ENCODE measurements around the gene DUSP2. TPM values are rescaled to one million over a fixed set of nuclear protein-coding genes. Genes with fewer than 3 reads are reported as not detected.

Gene DUSP2
- total RNA-seq, 2 donors from 2014 or later: 82.0 to 379 TPM

DNA sequence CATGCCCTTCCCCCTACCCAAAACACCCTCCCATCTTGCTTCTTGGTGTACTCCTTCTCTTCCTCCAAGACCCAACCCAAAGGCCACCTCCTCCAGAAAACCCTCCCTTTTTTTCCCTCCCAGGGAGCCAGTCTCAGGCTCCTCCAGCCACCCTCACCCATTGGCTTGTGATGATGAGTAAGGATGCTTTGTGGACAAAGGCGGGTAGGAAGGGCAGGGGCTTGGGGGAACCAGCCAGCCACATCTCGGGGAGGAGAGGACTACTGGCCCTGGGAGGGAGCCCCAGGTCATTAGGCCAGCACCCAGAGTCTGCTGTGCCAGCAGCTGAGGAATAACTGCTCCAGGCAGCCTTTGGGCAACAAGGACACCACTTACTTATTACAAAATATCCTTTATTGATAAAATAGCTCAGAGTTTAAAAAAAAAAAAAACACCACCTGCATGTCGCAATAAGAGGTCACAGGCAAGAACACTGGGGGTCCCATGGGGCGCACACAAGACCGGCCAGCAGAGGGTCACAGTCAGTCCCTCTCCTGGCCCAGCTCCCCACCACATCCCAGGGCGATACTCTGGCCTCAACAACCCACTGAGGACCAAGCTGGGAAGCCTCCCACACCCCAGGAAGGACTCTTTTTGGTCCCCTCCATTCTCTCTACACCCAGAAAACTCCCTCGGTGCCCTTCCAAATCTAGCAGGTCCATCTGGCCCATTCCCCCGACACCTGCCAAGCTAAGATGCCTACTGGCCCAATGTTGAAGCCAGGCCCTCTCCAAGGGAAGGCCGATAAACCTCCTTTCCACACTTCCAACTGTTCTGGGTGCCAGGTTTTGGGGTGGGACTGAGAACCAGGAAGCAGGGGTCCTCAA is 32.5 kb downstream of the DUSP2 start:
- no peak overlapping the region for H3K27ac Mint-ChIP-seq
- no peaks in the 10 kb centered on the region for H3K9me3 Mint-ChIP-seq
- H3K4me3 Mint-ChIP-seq: no peak overlapping the region
- ATAC-seq (replicated peaks): no peak
- H3K27me3 Mint-ChIP-seq: peaks cover 5% of the 10 kb centered on the region
- no peaks in the 10 kb centered on the region for H3K4me1 Mint-ChIP-seq
- no peaks in the 10 kb centered on the region for H3K36me3 Mint-ChIP-seq (ENCODE audit: low read depth)

DNA sequence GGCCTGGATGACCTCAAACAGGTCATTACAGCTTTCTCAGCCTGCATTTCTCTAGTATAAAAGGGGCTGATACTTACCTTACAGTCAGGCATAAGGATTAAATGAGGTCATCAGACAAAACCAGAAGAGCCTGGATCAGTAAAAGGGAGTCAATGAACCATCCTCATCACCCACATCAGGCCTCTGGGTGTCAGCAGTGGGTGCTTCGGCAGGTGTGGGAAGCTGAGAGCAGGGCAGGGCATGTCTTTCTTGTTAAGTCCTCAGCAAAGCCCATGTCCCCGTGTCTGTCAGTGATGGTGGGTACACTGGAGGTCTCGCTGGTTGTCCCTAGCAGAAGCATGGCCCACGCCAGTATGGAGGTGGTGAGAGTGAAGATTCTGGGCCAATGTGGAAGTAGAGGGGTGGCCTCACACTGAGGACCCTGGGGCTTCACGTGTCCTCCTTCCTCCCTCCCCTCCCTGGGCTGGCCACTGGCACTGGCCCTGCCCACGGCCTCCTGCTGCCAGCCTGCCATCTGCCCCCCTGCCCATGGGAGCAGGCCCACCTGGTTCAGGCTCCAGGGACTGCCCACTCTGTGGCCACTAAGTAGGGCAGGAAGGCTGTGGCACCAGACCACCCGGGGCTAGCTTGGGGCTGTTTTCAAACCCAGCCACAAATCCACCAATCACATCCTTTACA is 33.3 kb downstream of the DUSP2 start:
- Mint-ChIP-seq H3K27ac (no peak overlapping the region), H3K9me3 (no peaks in the 10 kb centered on the region), H3K4me1 (no peaks in the 10 kb centered on the region), H3K4me3 (no peak overlapping the region), H3K27me3 (peaks cover 5% of the 10 kb centered on the region), H3K36me3 (ENCODE audit: low read depth) (no peaks in the 10 kb centered on the region)
- ATAC-seq (replicated peaks): no peak

DNA sequence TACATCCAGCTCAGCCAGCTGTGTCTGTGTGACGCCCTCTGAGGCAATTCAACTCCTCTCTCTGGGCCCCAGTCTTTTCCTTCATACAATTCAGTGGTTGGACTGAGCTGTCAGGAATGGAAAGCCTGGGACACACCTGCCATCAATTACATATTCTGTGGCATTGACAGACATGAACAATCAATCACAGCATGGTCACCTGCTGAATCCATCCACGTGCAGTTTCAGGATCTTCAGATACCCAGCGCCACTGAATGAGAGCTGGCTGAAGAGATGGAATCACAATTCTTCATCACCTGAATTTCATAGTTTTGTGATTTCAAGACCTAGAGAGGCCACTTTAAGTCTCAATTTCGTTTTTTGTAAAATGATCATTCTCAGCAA is 34.0 kb downstream of the DUSP2 start:
- ATAC-seq (replicated peaks): no peak
- no peaks in the 10 kb centered on the region for H3K9me3 Mint-ChIP-seq
- H3K4me3 Mint-ChIP-seq: no peak overlapping the region
- H3K27me3 Mint-ChIP-seq: peaks cover 5% of the 10 kb centered on the region
- H3K27ac Mint-ChIP-seq: no peak overlapping the region
- H3K36me3 Mint-ChIP-seq (ENCODE audit: low read depth): no peaks in the 10 kb centered on the region
- H3K4me1 Mint-ChIP-seq: no peaks in the 10 kb centered on the region

DNA sequence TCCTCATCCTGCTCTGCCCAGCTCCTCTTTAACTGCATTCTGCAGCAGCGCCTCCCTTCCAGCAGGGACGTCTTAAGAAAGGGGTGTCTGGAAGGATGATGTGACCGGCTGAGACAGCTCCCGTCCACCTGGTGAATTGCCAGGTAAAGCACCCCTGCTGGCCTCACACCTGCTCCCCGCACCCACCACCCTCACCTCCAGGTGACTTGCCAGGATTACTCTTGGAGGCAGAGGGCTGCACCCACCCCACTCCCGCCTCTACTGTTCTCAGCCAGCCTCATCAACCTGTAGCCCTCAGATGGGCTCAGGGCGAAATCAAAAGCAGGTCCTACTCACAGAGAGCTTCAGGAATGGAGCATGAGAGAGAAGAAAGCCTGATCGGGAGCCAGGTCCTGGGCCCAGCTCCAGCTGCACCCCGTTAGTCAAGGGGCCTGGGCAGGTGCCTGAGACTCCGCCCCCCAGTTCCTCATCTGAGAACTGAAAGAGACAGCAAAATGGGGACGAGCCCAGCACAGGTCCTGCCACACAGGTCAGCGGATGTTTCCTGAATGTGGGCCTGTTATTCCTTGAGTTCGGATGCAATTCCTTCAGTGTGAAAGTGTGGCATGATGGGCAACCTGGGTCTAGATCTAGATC is 34.5 kb downstream of the DUSP2 start:
- Mint-ChIP-seq H3K36me3 (ENCODE audit: low read depth) (no peaks in the 10 kb centered on the region), H3K9me3 (no peaks in the 10 kb centered on the region), H3K27ac (no peak overlapping the region), H3K4me1 (no peaks in the 10 kb centered on the region), H3K27me3 (peaks cover 4% of the 10 kb centered on the region), H3K4me3 (no peak overlapping the region)
- no peak for ATAC-seq (replicated peaks)

DNA sequence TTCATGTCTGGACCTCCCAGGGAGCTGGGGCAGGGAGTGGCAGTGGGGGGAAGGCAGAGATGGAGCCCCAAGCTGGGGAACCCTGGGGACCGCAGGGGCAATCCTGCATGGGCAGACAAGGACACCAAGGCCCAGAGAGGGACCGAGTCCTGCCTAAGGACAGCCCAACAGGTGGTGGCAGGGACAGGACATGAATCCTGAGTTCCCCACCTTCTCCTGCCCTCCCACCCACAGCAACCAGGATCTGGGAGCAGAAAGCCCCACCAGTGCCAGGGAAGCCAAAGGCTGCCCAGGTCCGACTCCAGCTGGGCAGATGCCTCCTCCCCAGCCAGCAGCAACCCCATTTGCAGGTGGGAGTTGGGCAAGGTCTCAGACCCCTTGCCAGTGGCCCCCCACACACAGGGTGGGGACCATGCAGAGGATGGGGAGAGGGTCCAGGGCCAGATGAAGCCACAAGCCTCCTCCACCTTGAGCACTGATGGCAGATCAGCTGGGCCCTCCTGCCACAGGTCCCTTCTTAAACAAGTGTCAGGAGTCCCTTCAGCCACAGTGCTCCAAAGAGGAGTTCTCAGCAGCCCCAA is 35.2 kb downstream of the DUSP2 start:
- Mint-ChIP-seq H3K27me3 (no peaks in the 10 kb centered on the region), H3K4me1 (no peaks in the 10 kb centered on the region), H3K4me3 (no peak overlapping the region)

GRCh38 chr2:96109361-96109680 is 35.9 kb downstream of the DUSP2 start:
- no peak for ATAC-seq (replicated peaks)
- Mint-ChIP-seq H3K9me3 (no peaks in the 10 kb centered on the region), H3K36me3 (ENCODE audit: low read depth) (no peaks in the 10 kb centered on the region), H3K27ac (no peak overlapping the region), H3K4me3 (no peak overlapping the region), H3K4me1 (no peaks in the 10 kb centered on the region), H3K27me3 (no peaks in the 10 kb centered on the region)

More for the DNA sequence above, 35.2 kb downstream of the DUSP2 start:
- Mint-ChIP-seq H3K27ac (no peak overlapping the region), H3K36me3 (ENCODE audit: low read depth) (no peaks in the 10 kb centered on the region), H3K9me3 (no peaks in the 10 kb centered on the region)
- no peak for ATAC-seq (replicated peaks)

GRCh38 chr2:96108541-96109360 is 36.5 kb downstream of the DUSP2 start:
- H3K4me1 Mint-ChIP-seq: no peaks in the 10 kb centered on the region
- no peaks in the 10 kb centered on the region for H3K27me3 Mint-ChIP-seq
- no peak for ATAC-seq (replicated peaks)
- H3K9me3 Mint-ChIP-seq: no peaks in the 10 kb centered on the region
- no peaks in the 10 kb centered on the region for H3K36me3 Mint-ChIP-seq (ENCODE audit: low read depth)
- H3K4me3 Mint-ChIP-seq: no peak overlapping the region
- no peak overlapping the region for H3K27ac Mint-ChIP-seq

- H3K27me3 Mint-ChIP-seq: no peaks in the 10 kb centered on the region
- H3K4me3 Mint-ChIP-seq: no peak overlapping the region
- no peak overlapping the region for H3K27ac Mint-ChIP-seq
- H3K36me3 Mint-ChIP-seq (ENCODE audit: low read depth): no peaks in the 10 kb centered on the region
- H3K9me3 Mint-ChIP-seq: no peaks in the 10 kb centered on the region
- ATAC-seq (replicated peaks): no peak
- H3K4me1 Mint-ChIP-seq: no peaks in the 10 kb centered on the region
Measured at GRCh38 chr2:96108151-96108540, 37.1 kb downstream of the DUSP2 start.

DNA sequence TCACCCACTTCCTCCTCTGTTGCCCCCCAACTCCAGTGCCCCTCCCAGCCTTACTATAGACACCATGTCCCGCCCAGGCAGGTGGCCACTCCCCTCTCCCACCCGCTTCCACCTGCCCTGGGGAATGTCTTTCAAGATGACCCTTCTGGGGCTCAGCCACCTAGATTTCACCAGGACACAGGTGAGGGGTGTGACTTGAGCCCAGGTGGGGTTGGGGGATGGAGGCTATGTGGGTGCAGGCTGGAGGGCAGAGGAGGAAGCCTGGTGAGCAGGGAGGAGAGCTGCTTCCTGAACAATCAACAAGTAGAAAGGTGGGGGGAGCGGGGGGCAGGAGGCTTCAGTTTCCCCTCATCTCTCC is 37.6 kb downstream of the DUSP2 start:
- ATAC-seq (replicated peaks): no peak
- Mint-ChIP-seq H3K27me3 (no peaks in the 10 kb centered on the region), H3K4me3 (no peak overlapping the region), H3K27ac (no peak overlapping the region), H3K9me3 (no peaks in the 10 kb centered on the region), H3K36me3 (ENCODE audit: low read depth) (no peaks in the 10 kb centered on the region), H3K4me1 (no peaks in the 10 kb centered on the region)

DNA sequence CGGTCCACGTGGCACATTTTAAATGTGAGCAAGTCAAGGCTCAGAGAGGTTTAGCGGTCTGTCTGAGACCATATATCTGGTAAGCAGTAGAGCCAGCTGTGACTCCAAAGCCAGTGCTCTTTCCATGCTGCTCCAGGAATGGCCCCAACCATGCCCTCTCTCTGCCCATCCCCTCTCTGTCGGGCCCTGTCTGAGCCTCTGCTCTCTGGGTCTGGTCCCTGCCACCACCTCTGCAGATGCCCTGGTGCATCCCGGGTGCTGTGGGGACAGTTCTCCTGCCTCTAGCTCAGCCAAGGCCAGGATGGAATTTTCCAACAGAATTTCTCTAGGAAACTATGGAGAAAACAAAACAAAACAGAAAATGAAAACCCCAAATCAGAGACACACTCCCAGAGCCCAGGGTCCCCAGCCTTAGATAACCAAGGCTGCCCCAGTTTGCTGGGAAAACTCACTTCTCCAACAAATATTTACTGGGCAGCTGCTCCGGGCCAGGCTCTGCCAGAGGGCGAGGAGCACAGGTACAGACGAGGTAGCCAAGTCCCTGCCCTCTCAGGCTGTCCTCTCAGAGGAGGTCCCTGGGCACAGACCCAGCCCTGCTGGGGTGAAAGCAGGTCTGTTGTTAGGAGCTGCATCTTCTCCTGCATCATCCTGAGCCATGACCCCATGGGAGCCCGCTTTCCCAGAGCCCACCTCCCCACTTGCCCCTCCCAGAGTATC is 38.1 kb downstream of the DUSP2 start:
- Mint-ChIP-seq H3K27me3 (no peaks in the 10 kb centered on the region), H3K9me3 (no peaks in the 10 kb centered on the region), H3K36me3 (ENCODE audit: low read depth) (no peaks in the 10 kb centered on the region), H3K27ac (no peak overlapping the region), H3K4me3 (no peak overlapping the region), H3K4me1 (no peaks in the 10 kb centered on the region)
- no peak for ATAC-seq (replicated peaks)

GRCh38 chr2:96105994-96106715 is 39.1 kb downstream of the DUSP2 start:
- Mint-ChIP-seq H3K4me3 (no peak overlapping the region), H3K27ac (no peak overlapping the region), H3K4me1 (no peaks in the 10 kb centered on the region), H3K9me3 (no peaks in the 10 kb centered on the region), H3K27me3 (no peaks in the 10 kb centered on the region), H3K36me3 (ENCODE audit: low read depth) (no peaks in the 10 kb centered on the region)
- ATAC-seq (replicated peaks): no peak

GRCh38 chr2:96105152-96105915 is 39.9 kb downstream of the DUSP2 start:
- no peak for ATAC-seq (replicated peaks)
- H3K27ac Mint-ChIP-seq: no peak overlapping the region
- H3K27me3 Mint-ChIP-seq: no peaks in the 10 kb centered on the region
- no peak overlapping the region for H3K4me3 Mint-ChIP-seq
- no peaks in the 10 kb centered on the region for H3K9me3 Mint-ChIP-seq
- H3K36me3 Mint-ChIP-seq (ENCODE audit: low read depth): no peaks in the 10 kb centered on the region
- no peaks in the 10 kb centered on the region for H3K4me1 Mint-ChIP-seq

DNA sequence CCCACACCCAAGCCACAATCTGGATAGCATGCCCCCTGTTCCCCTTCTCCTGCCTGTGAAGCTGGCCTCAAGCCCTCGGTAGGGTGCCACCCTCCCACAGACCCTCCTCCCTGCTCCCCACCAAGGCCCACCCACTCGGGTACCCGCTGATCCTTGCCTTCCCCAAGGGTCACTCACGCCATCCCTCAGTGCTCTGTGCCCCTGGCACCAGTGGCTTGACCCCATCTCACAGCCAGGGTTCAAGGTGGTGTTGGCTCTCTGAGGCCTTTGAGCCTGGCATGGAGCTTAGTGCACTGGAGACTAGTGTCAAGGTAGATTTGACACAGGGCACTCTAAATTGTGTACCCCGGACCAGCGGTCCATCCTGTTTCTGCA is 40.8 kb downstream of the DUSP2 start:
- H3K36me3 Mint-ChIP-seq (ENCODE audit: low read depth): no peaks in the 10 kb centered on the region
- ATAC-seq (replicated peaks): no peak
- H3K9me3 Mint-ChIP-seq: no peaks in the 10 kb centered on the region
- no peaks in the 10 kb centered on the region for H3K4me1 Mint-ChIP-seq
- no peak overlapping the region for H3K4me3 Mint-ChIP-seq
- H3K27me3 Mint-ChIP-seq: no peaks in the 10 kb centered on the region
- no peak overlapping the region for H3K27ac Mint-ChIP-seq

Data from activated T-helper 17 cell treated with anti-CD3 and anti-CD28 coated beads, Interleukin-2, amount 50 U/mL, for 72 hours (primary cell).